ENCODE results near the gene HIRA. TPM values are rescaled to one million over a fixed set of nuclear protein-coding genes. Genes with fewer than 3 reads are reported as not detected.

Gene HIRA
- polyA plus RNA-seq, 1 donor from 2014 or later = 38.1 TPM

DNA sequence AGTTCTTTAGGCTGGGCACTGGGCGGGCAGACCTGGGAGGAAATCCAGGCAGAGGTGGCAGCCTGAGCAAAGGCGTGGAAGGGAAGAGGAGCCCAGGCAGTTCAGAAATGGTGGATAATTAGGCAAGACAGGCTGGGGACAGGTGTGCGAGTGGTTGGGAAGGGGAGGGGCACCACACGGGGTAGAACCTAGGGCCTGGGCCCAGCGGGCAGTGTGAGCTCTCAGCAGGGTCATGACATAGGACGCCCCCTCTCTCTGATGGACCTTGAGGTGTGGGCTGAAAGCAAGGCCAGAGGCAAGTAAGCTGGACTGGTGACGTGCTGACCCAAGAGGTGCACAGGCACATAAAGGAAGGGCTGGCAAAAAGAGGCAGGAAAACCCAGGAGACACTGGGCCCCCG is 40.7 kb upstream of the HIRA start:
- Histone ChIP-seq H3K79me2 (replicated peaks; ENCODE audit: insufficient read depth, low read length) (peaks cover 4% of the 10 kb centered on the region), H3K9me2 (ENCODE audit: insufficient read depth, low read length) (no peaks in the 10 kb centered on the region), H2AFZ (ENCODE audit: low read depth, low read length) (no peak overlapping the region), H3K4me3 (ENCODE audit: low read length) (no peak overlapping the region), H3K27ac (ENCODE audit: low read length) (no peak overlapping the region), H4K20me1 (ENCODE audit: insufficient read depth) (no peaks in the 10 kb centered on the region), H3K4me2 (ENCODE audit: low read length) (no peak overlapping the region), H3F3A (ENCODE audit: insufficient read depth, low read length, poor library complexity, severe bottlenecking) (no peaks in the 10 kb centered on the region), H3K36me3 (ENCODE audit: insufficient read depth, low read length) (peaks cover 3% of the 10 kb centered on the region), H3K27me3 (ENCODE audit: insufficient read depth, low read depth, low read length) (no peaks in the 10 kb centered on the region), H3K9me3 (ENCODE audit: low read length) (no peaks in the 10 kb centered on the region), H3K9ac (ENCODE audit: low read length) (no peak overlapping the region)
- TF ChIP-seq SMC3 (conservative IDR thresholded peaks at IDR 0.05; ENCODE audit: poor library complexity) = no peak
- no peak for TF ChIP-seq RAD21 (conservative IDR thresholded peaks at IDR 0.05)
- TF ChIP-seq EP300 (conservative IDR thresholded peaks at IDR 0.05; ENCODE audit: poor library complexity, severe bottlenecking) = no peak
- TF ChIP-seq, protein P1, sequence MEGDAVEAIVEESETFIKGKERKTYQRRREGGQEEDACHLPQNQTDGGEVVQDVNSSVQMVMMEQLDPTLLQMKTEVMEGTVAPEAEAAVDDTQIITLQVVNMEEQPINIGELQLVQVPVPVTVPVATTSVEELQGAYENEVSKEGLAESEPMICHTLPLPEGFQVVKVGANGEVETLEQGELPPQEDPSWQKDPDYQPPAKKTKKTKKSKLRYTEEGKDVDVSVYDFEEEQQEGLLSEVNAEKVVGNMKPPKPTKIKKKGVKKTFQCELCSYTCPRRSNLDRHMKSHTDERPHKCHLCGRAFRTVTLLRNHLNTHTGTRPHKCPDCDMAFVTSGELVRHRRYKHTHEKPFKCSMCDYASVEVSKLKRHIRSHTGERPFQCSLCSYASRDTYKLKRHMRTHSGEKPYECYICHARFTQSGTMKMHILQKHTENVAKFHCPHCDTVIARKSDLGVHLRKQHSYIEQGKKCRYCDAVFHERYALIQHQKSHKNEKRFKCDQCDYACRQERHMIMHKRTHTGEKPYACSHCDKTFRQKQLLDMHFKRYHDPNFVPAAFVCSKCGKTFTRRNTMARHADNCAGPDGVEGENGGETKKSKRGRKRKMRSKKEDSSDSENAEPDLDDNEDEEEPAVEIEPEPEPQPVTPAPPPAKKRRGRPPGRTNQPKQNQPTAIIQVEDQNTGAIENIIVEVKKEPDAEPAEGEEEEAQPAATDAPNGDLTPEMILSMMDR (IDR thresholded peaks at IDR 0.05; ENCODE audit: poor library complexity, severe bottlenecking) = no peak
- TF ChIP-seq TAF1 (IDR thresholded peaks at IDR 0.05; ENCODE audit: low read depth) = no peak
- TF ChIP-seq EZH2 (IDR thresholded peaks at IDR 0.05; ENCODE audit: borderline replicate concordance, insufficient read depth, low read length, poor library complexity, severe bottlenecking) = no peak
- no peak for TF ChIP-seq POLR2AphosphoS5 (IDR thresholded peaks at IDR 0.05)
- TF ChIP-seq, protein P2, sequence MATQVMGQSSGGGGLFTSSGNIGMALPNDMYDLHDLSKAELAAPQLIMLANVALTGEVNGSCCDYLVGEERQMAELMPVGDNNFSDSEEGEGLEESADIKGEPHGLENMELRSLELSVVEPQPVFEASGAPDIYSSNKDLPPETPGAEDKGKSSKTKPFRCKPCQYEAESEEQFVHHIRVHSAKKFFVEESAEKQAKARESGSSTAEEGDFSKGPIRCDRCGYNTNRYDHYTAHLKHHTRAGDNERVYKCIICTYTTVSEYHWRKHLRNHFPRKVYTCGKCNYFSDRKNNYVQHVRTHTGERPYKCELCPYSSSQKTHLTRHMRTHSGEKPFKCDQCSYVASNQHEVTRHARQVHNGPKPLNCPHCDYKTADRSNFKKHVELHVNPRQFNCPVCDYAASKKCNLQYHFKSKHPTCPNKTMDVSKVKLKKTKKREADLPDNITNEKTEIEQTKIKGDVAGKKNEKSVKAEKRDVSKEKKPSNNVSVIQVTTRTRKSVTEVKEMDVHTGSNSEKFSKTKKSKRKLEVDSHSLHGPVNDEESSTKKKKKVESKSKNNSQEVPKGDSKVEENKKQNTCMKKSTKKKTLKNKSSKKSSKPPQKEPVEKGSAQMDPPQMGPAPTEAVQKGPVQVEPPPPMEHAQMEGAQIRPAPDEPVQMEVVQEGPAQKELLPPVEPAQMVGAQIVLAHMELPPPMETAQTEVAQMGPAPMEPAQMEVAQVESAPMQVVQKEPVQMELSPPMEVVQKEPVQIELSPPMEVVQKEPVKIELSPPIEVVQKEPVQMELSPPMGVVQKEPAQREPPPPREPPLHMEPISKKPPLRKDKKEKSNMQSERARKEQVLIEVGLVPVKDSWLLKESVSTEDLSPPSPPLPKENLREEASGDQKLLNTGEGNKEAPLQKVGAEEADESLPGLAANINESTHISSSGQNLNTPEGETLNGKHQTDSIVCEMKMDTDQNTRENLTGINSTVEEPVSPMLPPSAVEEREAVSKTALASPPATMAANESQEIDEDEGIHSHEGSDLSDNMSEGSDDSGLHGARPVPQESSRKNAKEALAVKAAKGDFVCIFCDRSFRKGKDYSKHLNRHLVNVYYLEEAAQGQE (IDR thresholded peaks at IDR 0.05; ENCODE audit: borderline replicate concordance) = no peak

DNA sequence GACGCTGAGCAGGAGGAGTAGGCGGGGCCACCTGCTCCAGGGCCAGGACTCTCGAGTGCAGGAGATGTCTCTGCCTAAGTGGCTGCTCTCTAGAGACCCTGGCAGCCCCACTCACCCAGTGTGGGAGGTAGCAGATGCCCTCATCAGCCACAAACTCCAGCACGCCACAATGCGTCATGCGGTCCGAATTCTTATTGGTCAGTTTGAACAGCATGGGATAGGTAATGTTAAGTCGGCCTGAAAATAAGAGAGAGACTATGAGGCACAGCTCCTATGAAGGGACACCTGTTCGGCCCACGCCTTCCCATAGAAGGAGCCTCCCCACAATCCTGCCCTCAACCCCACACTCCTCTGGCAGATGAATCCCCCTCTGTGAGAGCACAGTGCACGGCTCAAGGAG is 40.0 kb upstream of the HIRA start:
- Histone ChIP-seq H3K27ac (ENCODE audit: low read length) (no peak overlapping the region), H3K27me3 (ENCODE audit: insufficient read depth, low read depth, low read length) (no peaks in the 10 kb centered on the region), H3K79me2 (replicated peaks; ENCODE audit: insufficient read depth, low read length) (no peaks in the 10 kb centered on the region), H4K20me1 (ENCODE audit: insufficient read depth) (no peaks in the 10 kb centered on the region), H3K36me3 (ENCODE audit: insufficient read depth, low read length) (peaks cover 3% of the 10 kb centered on the region), H3F3A (ENCODE audit: insufficient read depth, low read length, poor library complexity, severe bottlenecking) (no peaks in the 10 kb centered on the region), H3K9me3 (ENCODE audit: low read length) (no peaks in the 10 kb centered on the region), H3K4me3 (ENCODE audit: low read length) (no peak overlapping the region), H3K4me2 (ENCODE audit: low read length) (no peak overlapping the region), H2AFZ (ENCODE audit: low read depth, low read length) (no peak overlapping the region), H3K9me2 (ENCODE audit: insufficient read depth, low read length) (no peaks in the 10 kb centered on the region), H3K9ac (ENCODE audit: low read length) (no peak overlapping the region)
- TF ChIP-seq EP300 (conservative IDR thresholded peaks at IDR 0.05; ENCODE audit: poor library complexity, severe bottlenecking) (no peak), MXI1 (conservative IDR thresholded peaks at IDR 0.05; ENCODE audit: poor library complexity, severe bottlenecking) (no peak), SMC3 (conservative IDR thresholded peaks at IDR 0.05; ENCODE audit: poor library complexity) (no peak), TAF1 (IDR thresholded peaks at IDR 0.05; ENCODE audit: low read depth) (no peak), RAD21 (conservative IDR thresholded peaks at IDR 0.05) (no peak), POLR2AphosphoS5 (IDR thresholded peaks at IDR 0.05) (no peak), EZH2 (IDR thresholded peaks at IDR 0.05; ENCODE audit: borderline replicate concordance, insufficient read depth, low read length, poor library complexity, severe bottlenecking) (no peak)
- TF ChIP-seq, protein P1 (IDR thresholded peaks at IDR 0.05; ENCODE audit: poor library complexity, severe bottlenecking) = no peak
- TF ChIP-seq, protein P2 (IDR thresholded peaks at IDR 0.05; ENCODE audit: borderline replicate concordance) = no peak

Data from neural cell (in vitro differentiated cells).